Activated CD4-positive, alpha-beta T cell treated with anti-CD3 and anti-CD28 coated beads for 1 hour (primary cell): ENCODE measurements around the gene MLLT6.

Experiments used
- DNase-seq: peaks from one replicate; pipeline ENCODE4 v3.0.0-alpha.2; 2020

MLLT6 gene

DNA sequence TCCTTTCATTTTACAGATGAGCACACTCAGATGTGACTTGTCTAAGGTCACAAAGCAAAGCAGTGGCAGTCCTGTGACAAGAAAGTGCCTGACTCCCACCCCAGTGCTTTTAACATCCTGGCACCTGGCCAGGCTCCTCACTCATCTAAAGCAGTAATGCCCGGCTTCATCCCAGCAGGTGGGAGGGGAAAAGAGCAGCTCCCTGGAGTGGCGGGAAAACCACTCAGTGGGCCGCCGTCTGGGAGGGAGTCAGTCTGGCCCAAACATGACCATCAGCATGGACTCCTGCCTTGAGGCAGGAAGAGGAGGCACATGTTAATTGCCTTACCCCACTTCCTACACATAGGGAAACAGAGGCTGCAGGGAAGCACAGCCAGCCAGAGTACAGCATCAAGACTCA, 40.5 kb downstream of the MLLT6 start:
- no peak for DNase-seq

DNA sequence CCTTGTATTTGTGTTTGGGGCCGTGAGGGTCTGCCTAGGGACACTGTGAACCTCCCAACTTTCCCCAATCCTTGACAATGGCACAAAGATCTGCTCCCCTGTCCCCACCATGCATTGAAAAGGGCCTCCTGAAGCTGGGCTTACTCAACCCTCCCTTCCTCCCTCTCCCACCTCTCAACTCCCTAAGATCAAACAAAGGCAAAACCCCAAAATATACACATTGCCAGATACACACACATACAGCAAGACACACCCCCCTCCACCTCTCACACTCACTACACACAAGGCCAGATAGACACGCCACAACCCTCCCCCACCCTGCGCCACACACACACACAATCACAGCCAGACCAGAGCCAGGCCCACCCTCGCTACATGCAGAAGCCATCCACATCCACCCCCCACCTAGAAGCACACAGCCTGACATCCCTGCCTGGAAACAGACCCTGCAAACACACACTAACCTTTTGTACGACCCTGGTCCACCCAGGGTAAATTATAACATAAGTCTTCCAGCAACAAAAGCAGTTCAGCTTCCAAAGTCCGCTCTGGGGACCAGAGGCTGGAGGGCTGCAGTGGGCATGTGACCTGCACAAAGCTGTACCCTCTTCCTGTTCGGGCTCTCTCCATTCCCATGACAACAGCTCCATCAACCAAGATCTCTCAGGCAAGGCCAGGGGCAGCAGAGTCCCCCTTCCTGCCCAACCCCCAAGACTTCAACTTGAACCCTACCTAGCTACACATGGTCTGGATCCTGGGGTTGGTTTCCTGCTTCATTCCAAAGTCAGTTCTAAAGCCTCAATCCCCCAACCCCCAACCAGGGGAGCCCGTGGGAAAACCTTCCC, 41.2 kb downstream of the MLLT6 start:
- DNase-seq, result no peak

GRCh38 chr17:38746849-38747462, 41.9 kb downstream of the MLLT6 start:
- no peak for DNase-seq

GRCh38 chr17:38747463-38748148, 42.5 kb downstream of the MLLT6 start:
- DNase-seq, result no peak

DNA sequence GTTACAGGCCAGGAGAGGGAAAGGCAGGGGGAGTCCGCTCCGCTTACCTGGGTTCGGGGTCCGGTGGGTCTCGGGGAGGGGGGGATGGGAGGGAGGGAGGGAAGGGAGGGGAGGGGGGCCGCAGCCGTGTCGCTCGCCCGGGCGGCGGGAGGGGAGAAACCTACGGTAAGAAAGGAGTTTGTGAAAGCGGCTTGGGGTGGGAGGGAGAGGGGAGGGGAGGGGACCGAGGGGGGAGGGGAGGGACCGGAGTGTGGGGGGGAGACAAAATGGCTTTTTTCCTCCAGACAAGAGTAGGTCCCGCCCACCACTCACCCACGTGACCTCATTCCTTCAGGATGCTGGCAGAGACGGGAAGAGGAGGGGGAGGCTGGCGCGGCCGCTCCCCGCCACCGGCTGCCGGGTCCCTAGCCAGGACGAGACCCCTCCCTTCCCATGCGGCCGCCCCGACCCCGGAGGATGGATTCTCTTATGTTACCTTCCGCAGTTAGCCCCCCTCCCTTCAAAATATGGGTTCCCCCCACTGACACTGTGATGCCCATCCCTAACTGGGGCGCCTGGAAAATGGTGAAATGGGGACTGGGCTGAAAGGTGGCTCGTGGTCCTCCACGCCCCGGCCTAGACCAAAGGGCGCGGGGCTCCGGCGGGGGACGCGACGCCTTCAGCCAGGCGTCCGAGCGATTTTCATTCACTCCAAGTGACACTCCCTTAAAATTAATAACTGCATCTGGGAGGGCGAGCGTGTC, 43.2 kb downstream of the MLLT6 start, which contains the start of gene PCGF2:
TSS of gene PCGF2 (minus strand) at position 188 of the 743 bp plus-strand sequence. CDS start 7,934 bp downstream, outside the sequence.
- DNase-seq, result no peak

GRCh38 chr17:38748892-38749222, 43.8 kb downstream of the MLLT6 start:
- DNase-seq, result no peak

- DNase-seq, result no peak
Measured at GRCh38 chr17:38749223-38750043, 44.4 kb downstream of the MLLT6 start.

DNA sequence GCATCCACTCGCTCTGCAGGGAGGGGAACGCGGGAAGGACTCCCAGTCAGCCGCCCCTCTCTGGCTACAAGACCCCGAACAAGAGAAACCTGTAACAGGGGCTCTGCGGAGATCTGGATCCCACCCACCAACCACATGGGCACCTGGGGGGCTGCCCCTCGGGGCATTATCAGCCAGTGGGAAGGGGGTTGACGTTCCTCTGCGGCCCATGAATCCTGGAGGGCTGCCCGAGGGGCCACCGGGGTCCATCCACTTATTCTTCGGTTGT, 44.9 kb downstream of the MLLT6 start:
- no peak for DNase-seq

- DNase-seq, result no peak
Measured at GRCh38 chr17:38750312-38751121, 45.4 kb downstream of the MLLT6 start.

GRCh38 chr17:38751144-38751807, 46.2 kb downstream of the MLLT6 start:
- DNase-seq, result no peak

GRCh38 chr17:38751808-38752307, 46.8 kb downstream of the MLLT6 start:
- DNase-seq, result peak; percentile 77

DNA sequence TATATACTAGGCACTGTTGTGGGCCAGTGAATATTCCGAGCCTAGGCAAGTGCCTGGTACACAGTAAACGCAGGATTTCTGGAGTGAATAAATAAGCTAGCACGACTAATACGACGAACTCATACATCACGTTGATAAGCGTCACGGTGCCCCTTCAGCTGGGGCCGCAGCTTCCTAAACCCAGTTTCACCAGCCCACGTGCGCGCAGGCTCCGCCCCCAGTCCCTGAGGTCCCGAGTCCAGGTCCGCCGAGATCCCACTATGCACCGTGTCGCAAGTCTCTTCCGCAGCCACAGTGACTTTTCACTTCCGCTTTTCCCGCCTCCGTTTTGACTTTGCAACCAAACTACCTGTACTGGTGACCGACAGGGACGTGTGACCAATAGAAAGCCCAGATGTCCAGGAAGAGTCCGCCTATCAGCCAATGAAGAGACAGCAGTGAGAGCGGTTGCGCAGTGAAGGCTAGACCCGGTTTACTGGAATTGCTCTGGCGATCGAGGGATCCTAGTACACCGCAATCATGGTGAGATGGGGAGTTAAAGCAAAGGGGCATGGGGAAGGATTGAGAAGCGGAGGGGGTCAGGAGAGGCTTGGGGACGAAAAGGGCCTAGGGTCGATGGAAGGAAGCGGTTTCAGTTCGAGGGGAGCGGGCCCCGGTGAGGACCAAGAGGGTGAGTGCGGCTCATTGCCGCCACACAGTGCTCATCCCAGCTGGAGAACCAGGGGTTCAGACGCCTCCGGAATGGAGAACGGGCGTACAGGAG, 47.4 kb downstream of the MLLT6 start, which contains the start of gene PSMB3:
TSS of gene PSMB3 (plus strand) at position 434 of the 763 bp plus-strand sequence. CDS start at position 520, 86 bp downstream.
- peak; percentile 92 for DNase-seq

DNA sequence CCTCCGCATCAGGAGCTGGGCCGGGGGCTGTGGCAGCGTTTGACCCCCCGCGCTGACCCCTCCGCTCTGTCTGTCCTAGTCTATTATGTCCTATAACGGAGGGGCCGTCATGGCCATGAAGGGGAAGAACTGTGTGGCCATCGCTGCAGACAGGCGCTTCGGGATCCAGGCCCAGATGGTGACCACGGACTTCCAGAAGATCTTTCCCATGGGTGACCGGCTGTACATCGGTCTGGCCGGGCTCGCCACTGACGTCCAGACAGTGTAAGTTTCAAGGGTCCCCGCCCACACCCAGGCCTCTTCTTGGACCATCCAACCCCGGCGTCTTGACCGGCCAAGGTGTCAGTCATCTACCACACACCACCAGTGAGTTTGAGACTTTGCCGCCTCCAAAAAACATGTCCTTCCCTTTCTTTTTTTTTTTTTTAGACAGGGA, 48.0 kb downstream of the MLLT6 start:
- no peak for DNase-seq

GRCh38 chr17:38761612-38762011, 56.5 kb downstream of the MLLT6 start:
- no peak for DNase-seq

DNA sequence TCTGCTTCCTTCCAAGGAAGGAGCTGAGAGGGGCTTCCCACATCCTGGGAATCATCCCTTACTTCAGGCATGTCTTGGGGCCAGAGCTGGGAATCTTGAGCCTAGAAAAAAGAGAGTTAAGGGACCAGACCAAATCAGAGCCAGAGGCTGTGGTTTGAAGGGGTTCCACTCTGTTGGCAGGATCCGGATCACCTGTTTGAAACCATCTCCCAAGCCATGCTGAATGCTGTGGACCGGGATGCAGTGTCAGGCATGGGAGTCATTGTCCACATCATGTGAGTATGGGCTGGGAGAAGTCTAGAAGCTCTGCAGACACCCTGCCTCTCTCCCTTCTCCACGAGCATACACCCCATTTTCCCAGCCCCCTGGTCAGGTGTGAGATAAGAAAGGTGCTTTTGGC, 57.2 kb downstream of the MLLT6 start:
- DNase-seq, result no peak

- no peak for DNase-seq
Measured at GRCh38 chr17:38766341-38766740, 61.3 kb downstream of the MLLT6 start.

- no peak for DNase-seq
Measured at GRCh38 chr17:38768417-38768816, 63.3 kb downstream of the MLLT6 start.

DNA sequence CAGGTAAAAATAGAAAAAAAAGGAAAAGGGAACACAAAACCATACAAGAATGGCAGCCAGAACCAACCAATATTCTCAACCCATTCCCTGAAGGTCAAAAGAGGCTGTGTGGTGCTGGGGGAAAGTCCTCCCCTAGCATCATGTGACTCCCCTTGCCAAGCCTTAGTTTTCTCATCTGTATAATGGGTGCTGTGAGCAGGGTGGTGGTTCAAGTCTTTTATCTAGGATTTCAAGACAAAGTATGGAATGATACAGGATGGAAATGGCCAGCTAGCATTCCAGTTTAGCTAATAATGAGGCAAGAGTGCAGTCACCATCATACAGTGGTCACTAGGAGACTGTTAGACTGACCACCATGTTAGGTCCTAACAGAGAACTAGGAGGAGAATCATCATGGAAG, 68.2 kb downstream of the MLLT6 start:
- DNase-seq, result no peak

- DNase-seq, result no peak
Measured at GRCh38 chr17:38777641-38778250, 72.7 kb downstream of the MLLT6 start.
